HUES6 (cell line): Measurements from ENCODE around the gene TCF12.

Experiments
- H3K27ac ChIP-seq: 2 replicates; pipeline ENCODE4 v1.7.0; 2013; ENCODE audit warnings: low read depth, mild to moderate bottlenecking, low read length, inconsistent platforms
- H3K27me3 ChIP-seq: 2 replicates; pipeline ENCODE4 v1.6.1; 2013; ENCODE audit warnings: low read length; ENCODE audit not compliant: control insufficient read depth, insufficient read depth
- H3K36me3 ChIP-seq: 2 replicates; pipeline ENCODE4 v1.6.1; 2013; ENCODE audit warnings: low read length; ENCODE audit not compliant: control insufficient read depth, insufficient read depth
- H3K4me1 ChIP-seq: 2 replicates; pipeline ENCODE4 v1.6.1; 2013; ENCODE audit warnings: low read length; ENCODE audit not compliant: control insufficient read depth, insufficient read depth
- H3K4me3 ChIP-seq: 2 replicates; pipeline ENCODE4 v1.5.1; 2013; ENCODE audit warnings: low read depth, low read length
- H3K9ac ChIP-seq: one replicate; pipeline ENCODE4 v1.6.1; 2013; ENCODE audit warnings: mild to moderate bottlenecking, low read length
- H3K9me3 ChIP-seq: 2 replicates; pipeline ENCODE4 v1.6.1; 2013; ENCODE audit warnings: low read depth, low read length; ENCODE audit not compliant: control insufficient read depth, insufficient read depth

Gene TCF12

GRCh38 chr15:57045741-57046382 lies 127.4 kb downstream of the TCF12 start:
- no peaks in the 10 kb centered on the region for H3K27me3 ChIP-seq
- no peaks in the 10 kb centered on the region for H3K9me3 ChIP-seq
- H3K27ac ChIP-seq = no peak overlapping the region
- H3K4me1 ChIP-seq = peaks cover 13% of the 10 kb centered on the region; the same call in 1 of the 2 replicates
- H3K4me3 ChIP-seq = no peak overlapping the region
- H3K36me3 ChIP-seq = no peaks in the 10 kb centered on the region
- H3K9ac ChIP-seq = no peak overlapping the region

GRCh38 chr15:57048930-57049549 lies 130.6 kb downstream of the TCF12 start:
- Histone ChIP-seq H3K9ac (no peak overlapping the region), H3K9me3 (no peaks in the 10 kb centered on the region), H3K36me3 (no peaks in the 10 kb centered on the region), H3K4me3 (no peak overlapping the region), H3K27me3 (no peaks in the 10 kb centered on the region), H3K27ac (no peak overlapping the region), H3K4me1 (peaks cover 5% of the 10 kb centered on the region; the same call in 1 of the 2 replicates)

GRCh38 chr15:57053470-57053869 lies 135.0 kb downstream of the TCF12 start:
- Histone ChIP-seq H3K9me3 (no peaks in the 10 kb centered on the region), H3K4me3 (no peak overlapping the region), H3K9ac (no peak overlapping the region), H3K36me3 (no peaks in the 10 kb centered on the region), H3K4me1 (peaks cover 24% of the 10 kb centered on the region), H3K27ac (no peak overlapping the region), H3K27me3 (no peaks in the 10 kb centered on the region)

- H3K27me3 ChIP-seq = no peaks in the 10 kb centered on the region
- H3K36me3 ChIP-seq = no peaks in the 10 kb centered on the region
- no peak overlapping the region for H3K27ac ChIP-seq
- no peaks in the 10 kb centered on the region for H3K9me3 ChIP-seq
- H3K4me1 ChIP-seq = peaks cover 28% of the 10 kb centered on the region
- no peak overlapping the region for H3K4me3 ChIP-seq
- H3K9ac ChIP-seq = no peak overlapping the region
These were observed 135.8 kb downstream of the TCF12 start for GRCh38 chr15:57054204-57054750.

GRCh38 chr15:57056357-57056756 lies 137.9 kb downstream of the TCF12 start:
- Histone ChIP-seq H3K4me3 (no peak overlapping the region), H3K27ac (no peak overlapping the region), H3K4me1 (peaks cover 30% of the 10 kb centered on the region), H3K9ac (no peak overlapping the region), H3K36me3 (no peaks in the 10 kb centered on the region), H3K27me3 (no peaks in the 10 kb centered on the region), H3K9me3 (no peaks in the 10 kb centered on the region)

- H3K27ac ChIP-seq = no peak overlapping the region
These were observed 138.9 kb downstream of the TCF12 start for GRCh38 chr15:57057134-57057930.

GRCh38 chr15:57059026-57059660 lies 140.7 kb downstream of the TCF12 start:
- H3K9me3 ChIP-seq = no peaks in the 10 kb centered on the region
- H3K4me1 ChIP-seq = peaks cover 24% of the 10 kb centered on the region
- H3K27me3 ChIP-seq = no peaks in the 10 kb centered on the region
- H3K27ac ChIP-seq = no peak overlapping the region
- H3K4me3 ChIP-seq = no peak overlapping the region
- H3K9ac ChIP-seq = no peak overlapping the region
- no peaks in the 10 kb centered on the region for H3K36me3 ChIP-seq

More at GRCh38 chr15:57057134-57057930, 138.9 kb downstream of the TCF12 start:
- no peaks in the 10 kb centered on the region for H3K27me3 ChIP-seq
- no peak overlapping the region for H3K4me3 ChIP-seq
- H3K9me3 ChIP-seq = no peaks in the 10 kb centered on the region
- H3K36me3 ChIP-seq = no peaks in the 10 kb centered on the region
- no peak overlapping the region for H3K9ac ChIP-seq
- peaks cover 30% of the 10 kb centered on the region for H3K4me1 ChIP-seq

- Histone ChIP-seq H3K4me3 (no peak overlapping the region), H3K36me3 (no peaks in the 10 kb centered on the region), H3K27me3 (no peaks in the 10 kb centered on the region), H3K4me1 (peaks cover 22% of the 10 kb centered on the region), H3K9ac (no peak overlapping the region), H3K27ac (no peak overlapping the region; the same call in 1 of the 2 replicates), H3K9me3 (no peaks in the 10 kb centered on the region)
These were observed 142.4 kb downstream of the TCF12 start for GRCh38 chr15:57060799-57061198.

- Histone ChIP-seq H3K4me1 (peaks cover 22% of the 10 kb centered on the region), H3K27ac (no peak overlapping the region; the same call in 1 of the 2 replicates), H3K9ac (no peak overlapping the region), H3K4me3 (no peak overlapping the region), H3K27me3 (no peaks in the 10 kb centered on the region), H3K9me3 (no peaks in the 10 kb centered on the region), H3K36me3 (no peaks in the 10 kb centered on the region)
These were observed 142.8 kb downstream of the TCF12 start for GRCh38 chr15:57061281-57061680.

GRCh38 chr15:57061696-57062095 lies 143.3 kb downstream of the TCF12 start:
- peaks cover 21% of the 10 kb centered on the region for H3K4me1 ChIP-seq
- no peak overlapping the region for H3K27ac ChIP-seq
- H3K9me3 ChIP-seq = no peaks in the 10 kb centered on the region

More at GRCh38 chr15:57061696-57062095, 143.3 kb downstream of the TCF12 start:
- no peak overlapping the region for H3K4me3 ChIP-seq
- no peak overlapping the region for H3K9ac ChIP-seq
- H3K36me3 ChIP-seq = no peaks in the 10 kb centered on the region
- H3K27me3 ChIP-seq = no peaks in the 10 kb centered on the region
